HG03139 (cell line): ENCODE data around the gene CAVIN1.
"Not testable (repeated sequence)": the region's sequence is repeated elsewhere in the genome, so short reads cannot be mapped to it uniquely, and the experiment has no call there.

Experiments used
- ATAC-seq: cut with Tn5 transposase; IDR thresholded peaks from one replicate; pipeline ENCODE4 v1.9.1; 2021; ENCODE audit not compliant: unreplicated experiment

The CAVIN1 gene

DNA sequence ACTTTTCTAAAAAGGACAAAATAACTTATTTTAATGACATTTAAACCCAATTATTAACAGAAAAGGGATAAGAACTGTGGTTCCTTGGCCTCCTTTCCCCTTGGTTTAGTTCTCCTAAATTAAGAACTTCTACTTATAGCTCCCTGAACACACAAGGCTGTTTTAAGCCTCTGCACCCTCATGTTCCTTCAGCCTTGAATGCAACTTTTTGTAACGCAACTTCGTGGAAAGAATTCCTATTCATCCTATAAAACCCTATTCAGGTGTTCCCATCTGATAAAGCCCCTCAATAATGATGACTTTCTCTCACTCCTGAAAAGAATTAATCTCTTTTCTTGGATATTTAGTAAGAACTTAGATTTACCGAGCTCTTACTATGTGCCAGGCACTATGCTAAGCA, 41.2 kb downstream of the CAVIN1 start:
- no peak for ATAC-seq

DNA sequence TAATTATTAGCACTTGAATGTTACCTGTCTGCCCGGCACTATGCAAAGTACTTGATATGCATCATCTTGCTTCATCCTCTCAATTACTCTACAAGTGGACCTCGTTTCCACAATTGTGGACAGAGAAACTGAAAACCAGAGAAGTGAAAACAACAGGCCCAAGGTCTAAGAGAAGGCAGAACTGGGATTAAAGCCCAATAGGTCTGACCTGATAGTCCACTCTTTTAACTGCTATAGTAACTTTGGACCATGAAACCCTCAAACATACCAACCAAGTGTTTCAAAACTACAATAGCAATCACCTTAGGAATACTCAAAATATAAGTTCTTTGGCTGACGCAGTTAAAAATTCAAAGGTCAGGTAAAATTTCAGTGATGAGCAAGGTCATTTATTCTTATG, 42.1 kb downstream of the CAVIN1 start:
- ATAC-seq, result no peak

DNA sequence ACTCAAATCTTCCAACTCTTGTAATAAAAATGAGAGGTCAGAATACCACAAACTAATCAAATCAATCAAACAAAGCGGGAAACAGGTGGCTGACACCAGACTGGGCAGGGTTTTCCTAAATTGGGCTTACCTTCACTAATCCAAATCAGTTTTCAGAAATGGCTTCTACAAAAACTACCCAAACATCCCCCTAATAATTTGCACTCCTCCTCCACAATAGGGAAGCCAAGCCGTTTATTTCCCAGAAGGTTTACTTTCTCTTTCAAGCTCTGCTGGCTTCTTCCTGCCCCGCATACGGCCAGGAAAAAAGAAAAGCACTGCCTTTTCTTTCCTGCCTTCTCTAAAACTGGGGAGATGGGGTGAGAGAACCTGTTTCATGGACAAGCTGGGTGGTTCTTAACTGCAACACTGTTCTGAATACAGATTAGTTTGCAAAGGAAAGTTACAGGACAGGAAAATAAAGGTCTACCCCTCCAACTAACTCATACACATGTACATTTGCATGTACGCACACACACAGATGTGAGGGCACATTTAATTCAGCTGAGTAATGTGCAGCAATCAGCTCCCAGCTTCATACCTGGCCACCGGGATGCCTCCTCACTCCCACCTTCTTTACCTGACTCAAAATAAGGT, 44.0 kb downstream of the CAVIN1 start:
- no peak for ATAC-seq

DNA sequence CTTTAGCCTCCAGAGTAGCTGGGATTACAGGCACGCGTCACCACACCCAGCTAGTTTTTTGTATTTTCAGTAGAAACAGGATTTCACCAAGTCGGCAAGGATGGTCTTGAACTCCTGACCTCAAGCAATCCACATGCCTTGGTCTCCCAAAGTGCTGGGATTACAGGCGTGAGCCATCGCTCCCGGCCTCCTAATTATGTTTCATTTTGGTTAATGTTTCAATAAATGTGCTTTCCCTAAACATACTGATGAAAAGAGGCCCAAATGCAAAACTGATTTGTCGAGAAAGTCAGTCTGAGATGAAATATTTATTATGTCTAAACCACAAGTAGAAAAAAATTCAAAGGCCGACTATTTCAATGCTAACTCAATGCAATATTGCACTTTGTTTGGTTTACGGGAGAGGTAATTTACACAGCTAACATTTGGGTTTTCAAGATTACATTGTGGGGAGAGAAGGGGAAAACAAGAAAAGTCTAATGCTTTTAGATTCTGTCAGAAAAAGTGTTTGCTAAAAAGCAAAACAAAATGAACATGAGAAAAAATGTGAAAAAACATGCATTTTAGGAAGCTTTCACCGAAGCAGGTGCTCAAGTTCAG, 44.6 kb downstream of the CAVIN1 start:
- ATAC-seq, result no peak

DNA sequence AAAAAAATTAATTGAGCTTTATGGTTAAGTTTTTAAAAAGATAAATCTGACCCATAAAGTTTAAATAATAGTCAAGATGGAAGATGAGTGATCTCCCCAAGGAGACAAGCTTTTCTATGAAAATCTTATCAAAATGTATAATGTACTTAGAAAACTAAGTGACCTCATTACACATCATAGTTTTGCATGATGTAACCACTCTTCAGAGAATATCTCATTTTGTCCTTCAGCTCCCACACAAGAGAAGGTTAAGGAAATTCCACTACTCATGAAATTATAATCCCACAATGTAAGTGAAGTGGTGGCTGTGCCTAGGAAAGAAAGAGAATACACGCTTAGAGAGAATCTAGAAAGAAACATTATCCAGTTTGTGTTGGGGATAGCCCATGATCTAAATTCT, 49.2 kb downstream of the CAVIN1 start:
- ATAC-seq, result no peak

DNA sequence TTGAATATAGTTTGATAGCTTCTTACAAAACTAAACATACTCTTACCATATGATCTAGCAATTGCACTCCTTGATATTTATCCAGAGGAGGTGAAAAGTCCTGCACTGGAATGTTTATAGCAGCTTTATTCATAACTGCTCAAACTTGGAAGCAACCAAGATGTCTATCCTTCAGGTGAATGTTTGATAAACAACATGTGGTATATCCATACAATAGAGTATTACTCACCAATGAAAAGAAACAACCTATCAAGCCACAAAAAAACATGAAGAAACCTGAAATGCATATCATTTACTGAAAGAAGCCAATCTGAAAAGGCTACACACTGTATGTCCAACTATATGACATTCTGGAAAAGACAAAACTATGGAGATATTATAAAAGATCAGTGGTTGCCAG, 50.9 kb downstream of the CAVIN1 start:
- ATAC-seq, result no peak

DNA sequence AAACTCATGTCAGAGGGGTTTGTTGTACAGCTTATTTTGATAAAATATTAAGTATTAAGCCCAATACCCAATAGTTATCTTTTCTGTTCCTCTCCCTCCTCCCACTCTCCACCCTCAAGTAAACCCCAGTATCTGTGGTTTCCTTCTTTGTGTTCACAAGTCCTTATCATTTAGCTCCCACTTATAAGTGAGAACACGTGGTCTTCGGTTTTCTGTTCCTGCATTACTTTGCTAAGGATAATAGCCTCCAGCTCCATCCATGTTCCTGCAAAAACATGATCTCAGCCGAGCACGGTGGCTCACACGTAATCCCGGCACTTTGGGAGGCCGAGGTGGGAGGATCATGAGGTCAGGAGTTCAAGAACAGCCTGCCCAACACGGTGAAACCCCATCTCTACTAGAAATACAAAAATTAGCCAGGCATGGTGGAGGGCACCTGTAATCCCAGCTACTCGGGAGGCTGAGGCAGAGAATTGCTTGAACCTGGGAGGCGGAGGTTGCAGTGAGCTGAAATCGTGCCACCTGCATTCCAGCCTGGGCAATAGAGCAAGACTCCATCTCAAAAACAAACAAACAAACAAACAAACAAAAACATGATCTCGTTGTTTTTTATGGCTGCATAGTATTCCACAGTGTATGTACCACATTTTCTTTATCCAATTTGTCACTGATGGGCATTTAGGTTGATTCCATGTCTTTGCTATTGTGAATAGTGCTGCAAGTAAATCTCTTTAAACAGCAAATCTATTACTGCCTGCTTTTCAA, 54.1 kb downstream of the CAVIN1 start:
- ATAC-seq, result not testable (repeated sequence)

DNA sequence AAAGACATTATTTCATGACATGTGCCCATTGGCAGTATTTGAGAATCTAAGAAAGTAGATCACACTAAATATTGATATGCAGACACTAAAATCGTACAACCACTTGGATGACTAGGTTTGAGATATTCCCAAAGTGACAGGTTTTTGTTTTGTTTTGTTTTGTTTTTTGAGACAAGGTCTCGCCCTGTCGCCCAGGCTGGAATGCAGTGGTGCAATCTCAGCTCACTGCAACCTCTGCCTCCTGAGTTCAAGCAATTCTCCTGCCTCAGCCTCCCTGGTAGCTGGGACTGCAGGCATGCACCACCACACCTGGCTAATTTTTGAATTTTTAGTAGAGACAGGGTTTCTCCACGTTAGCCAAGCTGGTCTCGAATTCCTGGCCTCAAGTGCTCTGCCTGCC, 54.7 kb downstream of the CAVIN1 start:
- ATAC-seq, result not testable (repeated sequence)

DNA sequence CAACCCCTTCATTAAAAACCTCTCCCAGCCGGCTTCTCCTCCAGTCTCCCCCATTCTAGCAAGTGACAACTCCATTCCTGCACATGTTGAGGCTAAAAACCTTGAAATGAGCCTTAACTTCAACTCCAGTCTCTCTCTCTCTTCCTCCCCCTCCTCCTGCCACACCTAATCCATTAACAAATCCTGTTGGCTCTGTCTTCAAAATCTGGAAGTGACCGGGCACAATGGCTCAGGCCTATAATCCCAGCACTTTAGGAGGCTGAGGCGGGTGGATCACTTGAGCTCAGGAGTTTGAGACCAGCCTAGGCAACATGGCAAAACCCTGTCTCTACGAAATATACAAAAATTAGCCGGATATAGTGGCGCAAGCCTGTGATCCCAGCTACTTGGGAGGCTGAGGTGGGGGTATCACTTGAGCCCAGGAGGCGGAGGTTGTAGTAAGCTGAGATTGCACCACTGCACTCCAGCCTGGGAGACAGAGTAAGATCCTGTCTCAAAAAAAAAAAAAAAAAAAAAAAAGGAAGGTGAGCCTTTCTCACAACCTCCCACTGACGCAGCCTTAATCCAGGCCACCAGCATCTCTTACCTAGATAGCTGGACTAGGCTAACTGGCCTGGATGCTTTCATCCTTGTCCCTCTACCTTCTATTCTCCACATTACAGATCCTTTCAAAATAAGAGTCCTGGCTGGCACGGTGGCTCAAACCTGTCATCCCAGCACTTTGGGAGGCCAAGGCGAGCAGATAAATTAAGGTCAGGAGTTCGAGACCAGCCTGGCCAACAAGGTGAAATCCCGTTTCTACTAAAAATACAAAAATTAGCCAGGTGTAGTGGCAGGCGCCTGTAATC, 56.7 kb downstream of the CAVIN1 start:
- ATAC-seq, result not testable (repeated sequence)

DNA sequence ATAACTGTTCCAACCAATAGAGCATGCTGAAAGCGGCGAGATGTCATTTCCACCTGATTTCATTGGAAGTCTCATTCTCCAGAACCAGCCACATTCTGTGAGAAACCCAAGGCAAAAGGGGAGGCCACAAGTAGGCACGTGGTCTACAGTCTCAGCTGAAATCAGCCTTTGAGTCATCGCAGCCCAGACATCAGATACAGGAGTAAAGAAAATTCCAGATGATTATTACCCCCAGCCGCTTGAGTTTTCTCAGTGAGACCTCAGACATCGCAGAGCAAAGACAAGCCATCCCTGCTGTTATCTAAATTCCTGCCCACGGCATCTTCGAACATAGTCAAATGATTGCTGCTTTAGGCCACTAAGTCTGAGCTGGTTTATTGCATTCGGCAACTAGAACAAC, 57.9 kb downstream of the CAVIN1 start:
- no peak for ATAC-seq

DNA sequence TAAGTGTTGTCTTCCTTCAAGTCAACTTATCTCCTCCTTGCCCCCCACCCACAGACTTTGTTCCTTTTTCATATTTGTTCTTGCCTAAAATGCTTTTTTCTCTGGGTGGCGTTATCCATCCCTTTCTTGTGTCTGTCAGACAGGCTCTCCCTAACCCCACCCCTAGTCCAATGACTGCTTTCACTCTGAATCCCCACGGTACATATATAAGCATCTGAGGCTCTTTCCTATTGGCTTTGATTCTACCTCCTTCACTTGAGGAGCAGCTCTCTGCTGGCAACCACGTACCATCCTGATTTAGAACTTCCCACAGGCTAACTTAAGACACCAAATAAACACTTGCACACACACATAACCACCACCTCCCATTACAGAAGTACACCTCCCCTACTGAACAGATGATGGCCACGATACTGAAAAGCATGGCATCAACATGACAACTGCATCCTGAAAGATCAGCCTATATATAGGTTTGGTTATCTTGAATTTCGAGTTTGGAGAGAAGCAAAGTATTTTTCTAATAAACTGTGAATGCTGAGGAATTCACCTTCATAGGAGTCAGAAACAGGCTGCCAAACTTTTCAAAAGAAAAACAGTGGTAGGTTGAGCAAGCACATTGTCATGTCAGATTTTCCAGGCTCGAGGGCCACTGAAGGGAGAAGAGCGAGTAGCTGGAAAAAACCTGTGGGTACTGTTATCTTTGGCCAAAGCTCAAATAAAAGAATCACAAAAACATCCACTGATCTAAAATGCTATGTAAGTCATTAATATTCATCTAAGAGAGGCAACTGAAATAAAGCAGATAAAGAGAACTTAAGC, 59.1 kb downstream of the CAVIN1 start:
- ATAC-seq, result no peak

DNA sequence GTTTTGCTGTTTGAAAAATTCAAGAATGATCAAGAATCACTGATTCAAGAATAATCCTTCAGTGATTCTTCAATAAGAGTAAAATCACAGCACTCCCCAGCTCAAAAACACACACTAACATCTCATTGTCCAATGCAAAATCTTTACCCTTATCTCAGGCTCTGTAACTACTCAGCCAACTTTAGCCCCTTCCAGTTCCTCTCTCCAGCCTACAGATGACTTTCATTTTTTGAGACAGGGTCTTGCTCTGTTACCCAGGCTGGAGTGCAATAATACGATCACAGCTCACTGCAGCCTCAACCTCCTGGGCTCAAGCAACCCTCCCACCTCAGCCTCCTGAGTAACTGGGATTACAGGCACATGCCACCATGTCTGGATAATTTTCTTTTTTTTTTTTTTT, 59.8 kb downstream of the CAVIN1 start:
- ATAC-seq, result no peak

DNA sequence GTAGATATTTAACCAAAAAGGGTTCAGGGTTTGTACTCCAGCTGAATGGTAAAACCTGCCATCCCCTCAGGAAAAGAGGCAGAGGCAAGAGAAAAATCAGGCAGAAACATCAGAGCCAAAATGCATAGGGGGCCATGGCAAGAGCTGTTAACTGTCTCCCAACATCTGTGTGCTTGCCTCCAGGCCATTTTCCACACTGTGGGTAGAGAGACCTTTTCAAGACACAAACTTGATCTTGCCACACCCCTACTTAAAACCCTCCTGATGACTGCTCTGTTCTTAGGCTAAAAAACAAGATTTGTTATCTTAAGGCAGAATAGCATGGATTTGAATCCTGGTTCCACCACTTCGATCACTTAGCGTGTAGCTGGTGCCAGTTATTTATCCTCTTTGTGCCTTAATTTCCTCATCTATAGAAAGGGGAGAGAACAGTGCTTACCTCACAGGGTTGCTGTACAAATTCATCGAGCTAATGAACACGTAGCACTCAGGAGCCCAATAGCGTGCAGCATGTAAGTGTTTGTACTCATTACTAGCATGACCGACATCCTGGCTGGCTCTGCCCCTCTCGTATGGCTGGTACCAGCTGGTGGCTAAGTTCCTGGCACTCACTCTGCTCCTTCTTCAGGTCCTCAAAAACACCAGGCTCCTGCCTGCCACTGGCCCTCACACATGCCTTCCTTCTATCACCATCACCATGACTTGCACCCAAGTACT, 60.7 kb downstream of the CAVIN1 start:
- ATAC-seq, result no peak

DNA sequence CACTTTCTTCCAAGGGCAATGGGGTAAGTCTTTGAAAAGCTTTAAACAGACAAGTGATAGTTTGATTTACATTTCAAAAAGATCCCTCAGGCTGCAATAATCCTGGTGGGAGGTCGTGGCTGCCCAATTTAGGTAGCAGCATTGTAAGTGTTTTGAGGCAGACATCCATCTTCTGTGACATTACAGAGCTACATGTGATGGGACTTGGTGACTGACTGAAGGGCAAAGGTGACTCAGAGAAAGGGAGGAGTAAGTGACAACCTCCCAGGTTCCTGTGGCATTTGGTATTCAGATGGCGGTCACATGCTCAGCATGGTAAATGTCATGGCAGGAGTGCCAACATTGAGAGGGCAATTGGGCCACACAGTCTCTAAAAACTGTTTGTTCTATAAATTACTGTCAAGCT, 61.3 kb downstream of the CAVIN1 start:
- ATAC-seq, result no peak

DNA sequence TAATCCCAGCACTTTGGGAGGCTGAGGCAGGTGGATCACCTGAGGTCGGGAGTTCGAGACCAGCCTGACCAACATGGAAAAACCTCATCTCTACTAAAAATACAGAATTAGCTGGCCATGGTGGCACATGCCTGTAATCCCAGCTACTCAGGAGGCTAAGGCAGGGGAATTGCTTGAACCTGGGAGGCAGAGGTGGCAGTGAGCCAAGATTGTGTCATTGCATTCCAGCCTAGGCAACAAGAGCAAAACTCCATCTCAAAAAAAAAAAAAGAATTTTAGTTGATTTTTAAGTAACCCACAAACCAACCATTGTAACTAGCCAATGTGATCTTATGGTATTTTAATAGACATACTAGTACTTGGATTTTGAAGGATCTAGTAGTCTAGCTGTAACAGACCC, 62.7 kb downstream of the CAVIN1 start:
- not testable (repeated sequence) for ATAC-seq

DNA sequence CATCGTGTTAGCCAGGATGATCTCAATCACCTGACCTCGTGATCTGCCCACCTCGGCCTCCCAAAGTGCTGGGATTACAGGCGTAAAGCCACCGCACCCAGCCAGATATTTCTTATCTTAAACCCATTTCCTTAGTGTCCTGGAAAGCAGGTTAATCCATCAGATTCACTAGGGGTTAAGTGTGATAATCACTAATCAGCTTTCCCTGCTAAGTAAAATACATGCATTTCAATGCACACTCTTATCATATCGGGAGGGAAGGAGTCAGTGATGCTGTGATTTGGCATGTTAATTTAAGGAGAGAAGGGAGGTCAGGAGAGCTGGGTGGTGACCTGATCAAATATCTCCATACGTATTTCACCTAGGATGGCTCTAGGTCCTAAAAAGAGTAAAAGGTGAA, 63.9 kb downstream of the CAVIN1 start:
- no peak for ATAC-seq

DNA sequence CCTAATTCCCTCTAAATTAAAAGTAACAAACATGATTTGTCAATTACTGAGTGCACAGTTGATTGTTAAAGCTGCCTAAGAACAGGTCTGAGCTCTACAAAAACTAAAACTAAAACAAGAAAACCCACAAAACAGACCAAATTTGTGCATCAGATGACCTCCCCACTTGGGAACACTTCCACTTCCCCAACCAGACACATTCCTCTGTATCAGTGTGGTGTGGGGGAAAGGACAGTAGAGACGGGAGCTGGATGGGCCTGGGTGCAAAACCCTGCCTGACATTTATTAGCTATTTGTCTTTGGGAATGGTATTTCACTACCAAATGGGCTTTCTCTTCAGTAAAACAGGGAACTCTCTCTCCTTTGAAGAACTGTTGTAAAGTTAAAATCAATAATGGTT, 64.6 kb downstream of the CAVIN1 start:
- no peak for ATAC-seq

DNA sequence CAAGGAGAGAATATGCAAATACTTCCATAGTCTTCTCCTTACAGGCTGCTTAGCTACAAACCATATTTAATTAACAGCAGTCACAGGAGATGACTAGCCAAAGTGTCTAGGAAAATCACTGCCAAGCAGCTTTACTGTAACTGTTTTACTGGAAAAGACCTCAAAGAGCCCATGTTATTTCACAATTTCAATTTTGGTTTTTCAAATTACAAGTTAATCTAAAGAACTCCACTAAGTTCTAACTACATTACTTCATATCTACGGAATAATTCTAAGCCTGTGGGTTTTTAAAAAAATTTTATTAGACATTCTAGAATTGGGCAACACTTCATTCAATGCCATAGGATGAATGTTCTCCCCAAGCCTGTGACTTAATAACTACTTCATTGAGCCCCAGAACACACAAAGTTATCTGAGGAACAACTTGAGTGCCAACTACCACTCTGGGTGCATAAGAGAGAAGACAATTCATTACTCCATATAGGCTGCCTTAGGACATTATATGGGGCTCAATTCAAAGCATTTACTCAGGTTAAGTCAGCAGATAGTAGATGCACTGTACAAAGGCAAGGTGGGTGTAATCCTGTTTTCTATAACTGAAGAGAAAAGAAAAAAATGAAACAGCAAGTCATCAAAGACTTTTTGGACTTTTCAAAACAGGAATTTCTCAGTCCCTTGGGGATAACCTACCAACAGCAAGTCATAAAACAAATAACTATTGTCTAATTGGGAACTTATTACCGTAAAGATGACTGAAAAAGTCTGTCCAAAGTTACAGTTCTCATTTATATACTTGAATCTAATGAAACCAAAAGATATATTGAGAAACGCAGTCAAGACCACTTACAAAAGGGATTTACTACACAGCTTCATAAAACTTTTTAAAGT, 67.9 kb downstream of the CAVIN1 start:
- ATAC-seq, result no peak
